GM12872 (cell line): ENCODE measurements around the gene FBXO2.

Experiments
- TF ChIP-seq, protein P1 (sequence below): IDR thresholded peaks from 3 replicates; pipeline ENCODE4 v1.5.1; 2011; ENCODE audit warnings: low read depth, mild to moderate bottlenecking, low read length, moderate library complexity; ENCODE audit not compliant: insufficient read depth

The FBXO2 gene

DNA sequence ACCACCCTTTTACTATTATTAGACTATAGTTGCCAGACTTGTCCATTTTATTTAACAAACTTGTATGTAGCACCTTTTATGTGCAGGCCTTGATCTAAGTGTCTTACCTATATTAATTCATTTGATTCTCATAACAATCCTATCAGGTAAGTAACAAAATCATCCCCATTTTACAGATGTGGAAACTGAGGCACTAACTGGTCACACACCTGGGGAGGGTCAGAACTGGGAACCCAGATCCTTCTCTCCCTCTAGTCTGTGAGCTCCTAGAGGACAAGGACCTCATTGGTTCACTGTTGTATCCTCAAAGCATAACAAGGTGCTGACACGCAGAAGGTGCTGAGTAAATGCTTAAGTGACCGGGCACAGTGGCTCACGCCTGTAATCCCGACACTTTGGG is 14.9 kb downstream of the FBXO2 start:
- TF ChIP-seq, protein P1, sequence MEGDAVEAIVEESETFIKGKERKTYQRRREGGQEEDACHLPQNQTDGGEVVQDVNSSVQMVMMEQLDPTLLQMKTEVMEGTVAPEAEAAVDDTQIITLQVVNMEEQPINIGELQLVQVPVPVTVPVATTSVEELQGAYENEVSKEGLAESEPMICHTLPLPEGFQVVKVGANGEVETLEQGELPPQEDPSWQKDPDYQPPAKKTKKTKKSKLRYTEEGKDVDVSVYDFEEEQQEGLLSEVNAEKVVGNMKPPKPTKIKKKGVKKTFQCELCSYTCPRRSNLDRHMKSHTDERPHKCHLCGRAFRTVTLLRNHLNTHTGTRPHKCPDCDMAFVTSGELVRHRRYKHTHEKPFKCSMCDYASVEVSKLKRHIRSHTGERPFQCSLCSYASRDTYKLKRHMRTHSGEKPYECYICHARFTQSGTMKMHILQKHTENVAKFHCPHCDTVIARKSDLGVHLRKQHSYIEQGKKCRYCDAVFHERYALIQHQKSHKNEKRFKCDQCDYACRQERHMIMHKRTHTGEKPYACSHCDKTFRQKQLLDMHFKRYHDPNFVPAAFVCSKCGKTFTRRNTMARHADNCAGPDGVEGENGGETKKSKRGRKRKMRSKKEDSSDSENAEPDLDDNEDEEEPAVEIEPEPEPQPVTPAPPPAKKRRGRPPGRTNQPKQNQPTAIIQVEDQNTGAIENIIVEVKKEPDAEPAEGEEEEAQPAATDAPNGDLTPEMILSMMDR, result no peak

DNA sequence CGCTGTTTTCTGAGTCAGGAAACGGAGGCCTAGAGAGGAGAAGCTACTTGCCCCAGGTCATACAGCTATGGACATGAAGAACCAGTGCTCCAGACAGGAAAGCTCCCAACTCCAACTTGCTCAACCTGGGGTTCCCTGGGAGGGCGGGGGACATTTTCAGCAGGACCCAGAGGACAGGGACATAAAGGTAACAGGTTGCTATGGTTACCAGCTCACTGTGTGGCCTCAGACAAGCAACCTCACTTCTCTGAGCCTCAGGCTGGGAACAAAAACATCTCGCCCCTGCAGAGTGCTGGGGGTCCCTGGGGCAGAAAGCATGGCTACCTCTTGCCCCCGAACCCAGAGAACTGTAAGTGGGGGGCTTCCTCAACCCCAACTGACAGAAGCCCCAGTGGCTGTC is 16.1 kb downstream of the FBXO2 start:
- TF ChIP-seq, protein P1, result no peak

DNA sequence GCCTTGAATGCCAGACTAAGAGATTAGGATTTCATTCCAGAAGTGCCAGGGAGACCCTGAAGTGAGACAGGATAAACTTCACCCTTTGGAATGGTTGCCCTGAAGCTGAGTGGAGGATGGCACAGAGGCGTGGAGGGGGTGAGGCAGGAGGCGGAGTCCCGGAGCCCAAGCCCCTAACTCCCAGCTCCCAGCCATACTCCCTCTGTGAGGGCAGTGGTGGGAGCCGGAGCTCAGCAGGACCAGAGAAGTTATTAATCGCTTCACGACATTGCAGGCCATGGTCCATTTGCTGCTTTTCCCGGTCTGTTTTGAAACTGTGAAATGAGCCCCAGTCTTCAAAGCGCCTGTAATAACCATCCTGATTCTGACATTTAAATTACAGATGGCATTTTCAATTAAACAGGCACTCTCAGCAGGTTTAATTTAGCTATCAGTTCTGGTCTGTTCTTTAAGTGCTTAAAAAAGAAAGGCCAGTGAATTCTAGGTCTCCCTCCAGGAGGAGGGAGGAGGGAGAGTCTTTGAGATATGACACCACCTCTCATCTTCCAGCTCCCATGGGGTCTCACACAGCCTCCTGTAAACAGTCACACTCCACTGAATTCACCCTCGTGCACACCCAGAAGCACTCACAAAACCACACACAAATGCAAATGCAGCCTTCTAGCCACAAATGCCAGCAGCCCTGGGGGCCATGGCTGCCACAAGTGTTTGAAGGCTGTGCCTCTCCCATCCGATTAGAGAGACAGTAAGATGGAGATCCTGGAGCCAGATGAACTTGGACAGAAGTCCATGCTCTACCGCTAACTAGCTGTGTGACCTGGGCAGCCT is 19.6 kb downstream of the FBXO2 start:
- TF ChIP-seq, protein P1, result no peak

DNA sequence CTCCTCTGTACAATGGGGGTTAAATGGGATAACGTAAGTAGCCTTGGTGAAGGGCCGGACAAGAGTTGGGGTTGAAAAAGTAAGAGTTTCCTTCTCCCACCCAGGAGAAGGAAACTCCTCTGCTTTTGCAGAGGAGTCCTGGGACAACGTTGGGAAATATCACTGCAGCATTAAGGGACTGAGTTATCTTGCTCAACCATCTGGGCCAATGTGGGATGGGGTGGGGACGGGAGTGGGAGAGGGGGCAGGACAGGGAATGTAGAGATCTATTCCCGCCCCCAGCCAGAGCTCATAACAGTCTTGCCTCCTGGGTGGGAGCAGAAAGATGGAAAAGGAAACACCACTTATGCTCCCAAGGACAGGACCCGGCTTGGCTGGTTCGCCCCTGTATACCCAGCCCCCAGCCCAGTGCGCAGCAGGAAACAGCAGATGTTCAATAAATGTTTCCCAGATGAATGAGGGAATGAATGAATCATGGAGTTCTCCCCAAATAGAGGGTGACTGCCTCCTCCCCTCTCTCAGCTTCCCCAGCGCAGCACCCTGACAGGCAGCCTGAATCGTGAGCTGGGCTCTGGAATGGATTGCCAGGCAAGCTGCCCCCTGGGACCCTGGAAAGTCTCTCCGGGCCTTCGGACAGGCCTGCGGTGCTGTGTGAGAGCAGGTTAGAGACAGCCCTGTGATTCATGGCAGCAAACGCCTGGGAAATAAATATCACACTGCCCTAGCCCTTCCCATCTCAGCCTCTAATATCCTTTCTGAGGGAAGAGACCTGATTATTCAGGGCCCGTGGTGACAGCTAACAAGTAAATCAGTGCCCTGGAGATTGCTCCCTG is 24.8 kb downstream of the FBXO2 start:
- TF ChIP-seq, protein P1, result no peak

DNA sequence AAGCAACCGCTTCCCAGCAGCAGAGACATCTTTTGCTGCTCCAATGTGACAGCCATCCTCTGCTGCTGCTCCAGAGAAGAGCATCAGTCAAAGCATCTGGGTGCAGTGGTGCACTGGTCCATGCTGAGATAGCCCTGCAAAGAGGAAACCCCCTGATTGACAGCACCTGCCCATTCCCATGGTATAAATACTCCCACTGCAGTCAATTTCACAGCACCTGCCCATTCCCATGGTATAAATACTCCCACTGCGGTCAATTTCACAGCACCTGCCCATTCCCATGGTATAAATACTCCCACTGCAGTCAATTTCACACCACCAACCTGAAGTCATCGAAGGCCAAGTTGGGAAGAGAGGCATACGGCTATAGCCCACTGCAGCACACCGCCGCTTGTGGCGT is 25.5 kb downstream of the FBXO2 start:
- TF ChIP-seq, protein P1, result no peak

DNA sequence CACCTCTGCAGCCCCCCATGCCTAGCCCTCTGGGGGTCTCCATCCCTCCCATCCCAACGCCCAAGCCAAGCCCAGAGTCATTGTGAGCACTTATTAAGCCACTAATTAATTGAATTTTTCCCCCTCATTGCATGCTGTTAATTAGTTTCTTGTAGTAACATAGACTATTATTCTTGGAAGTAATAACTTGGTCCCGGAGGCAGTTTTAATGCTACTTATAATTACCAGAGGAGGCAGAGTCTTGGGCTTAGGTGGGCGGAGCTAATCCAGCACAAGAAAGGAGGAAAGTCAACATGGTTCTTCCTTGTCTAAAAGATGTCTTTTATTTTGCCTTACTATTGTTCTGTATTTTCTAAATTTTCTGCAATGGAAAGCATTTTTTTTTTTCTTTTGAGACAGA is 27.7 kb downstream of the FBXO2 start:
- TF ChIP-seq, protein P1, result no peak

DNA sequence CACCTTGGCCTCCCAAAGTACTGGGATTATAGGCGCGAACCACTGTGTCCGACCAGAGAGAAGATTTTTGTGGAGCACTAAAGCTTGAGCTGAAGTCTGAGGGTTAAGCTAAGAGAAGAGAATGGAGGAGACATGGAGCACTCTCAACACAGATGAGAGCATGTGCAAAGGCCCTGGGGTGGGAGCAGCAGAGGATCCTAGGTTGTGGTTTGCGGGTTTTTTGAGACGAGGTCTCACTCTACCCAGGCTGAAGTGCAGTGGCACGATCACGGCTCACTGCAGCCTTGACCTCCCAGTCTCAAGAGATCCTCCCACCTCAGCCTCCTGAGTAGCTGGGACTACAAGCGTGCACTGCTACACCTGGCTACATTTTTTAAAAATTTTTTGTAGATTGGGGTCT is 30.5 kb downstream of the FBXO2 start:
- TF ChIP-seq, protein P1, result no peak
